Activated CD4-positive, alpha-beta T cell treated with anti-CD3 and anti-CD28 coated beads, Interleukin-2, amount 10 ng/mL, durations not matched to agents 24 days and 14 days (primary cell): ENCODE measurements around the gene NR4A3. TPM values are rescaled to one million over a fixed set of nuclear protein-coding genes. Genes with fewer than 3 reads are reported as not detected.
"Not testable (repeated sequence)": the region's sequence is repeated elsewhere in the genome, so short reads cannot be mapped to it uniquely, and the experiment has no call there.

Experiments
- DNase-seq: peaks from one replicate; pipeline ENCODE4 v3.0.0; 2022
- H3K27ac Mint-ChIP-seq: one replicate; pipeline ENCODE4 v1.8.0; 2022; ENCODE audit warnings: mild to moderate bottlenecking, mixed read lengths
- H3K27me3 Mint-ChIP-seq: one replicate; pipeline ENCODE4 v1.8.0; 2022; ENCODE audit warnings: mixed read lengths
- H3K36me3 Mint-ChIP-seq: one replicate; pipeline ENCODE4 v1.8.0; 2022; ENCODE audit warnings: low read depth, mild to moderate bottlenecking, mixed read lengths
- H3K4me1 Mint-ChIP-seq: one replicate; pipeline ENCODE4 v1.8.0; 2021; ENCODE audit warnings: mixed read lengths
- H3K4me3 Mint-ChIP-seq: one replicate; pipeline ENCODE4 v1.8.0; 2022; ENCODE audit warnings: mild to moderate bottlenecking, moderate library complexity, mixed read lengths
- H3K9me3 Mint-ChIP-seq: one replicate; pipeline ENCODE4 v1.8.0; 2021; ENCODE audit warnings: mixed read lengths
- intact Hi-C: fragments of 100-400 bp; cut with micrococcal nuclease; formaldehyde crosslinking; loops from one replicate; pipeline ENCODE4 v1.15.1; 2023
- total RNA-seq: library from RNA; stranded (reverse); gene quantifications from 2 replicates; pipeline ENCODE4 v1.2.3, GENCODE V29; 2022

The NR4A3 gene
- total RNA-seq, 1 donor from 2014 or later = 52.8 TPM

- intact Hi-C loops = loop anchor here (10.0 kb wide), 1 partner anchor 49 kb away; the partner anchor contains the start of gene STX17
- Mint-ChIP-seq H3K27me3 (no peaks in the 10 kb centered on the region), H3K9me3 (peaks cover 10% of the 10 kb centered on the region), H3K36me3 (peaks cover 69% of the 10 kb centered on the region), H3K27ac (no peak overlapping the region), H3K4me1 (peaks cover 29% of the 10 kb centered on the region), H3K4me3 (no peak overlapping the region)
- DNase-seq = no peak
Measured at GRCh38 chr9:99855467-99856176, 33.9 kb downstream of the NR4A3 start.

DNA sequence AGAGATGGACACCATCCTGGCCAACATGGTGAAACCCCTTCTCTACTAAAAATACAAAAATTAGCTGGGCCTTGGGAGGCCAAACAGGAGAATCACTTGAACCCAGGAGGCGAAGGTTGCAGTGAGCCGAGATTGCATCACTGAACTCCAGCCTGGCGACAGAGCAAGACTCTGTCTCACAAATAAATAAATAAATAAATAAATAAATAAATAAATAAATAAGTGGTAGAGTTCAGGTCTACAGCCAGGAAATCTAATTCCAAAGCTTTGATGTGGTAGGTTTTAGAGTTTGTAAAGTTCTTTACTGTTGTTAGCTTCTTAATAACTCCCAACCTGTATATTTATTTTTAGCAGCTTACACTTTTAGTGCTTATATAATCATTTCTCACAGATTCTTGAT, 35.9 kb downstream of the NR4A3 start:
- H3K4me3 Mint-ChIP-seq, H3K9me3 Mint-ChIP-seq, DNase-seq, H3K27ac Mint-ChIP-seq, H3K27me3 Mint-ChIP-seq: not testable (repeated sequence)
- H3K36me3 Mint-ChIP-seq = peaks cover 65% of the 10 kb centered on the region
- H3K4me1 Mint-ChIP-seq = peaks cover 11% of the 10 kb centered on the region
- intact Hi-C loops = loop anchor here (10.0 kb wide), 1 partner anchor 47 kb away; the partner anchor contains the start of gene STX17

- Mint-ChIP-seq H3K4me3 (no peak overlapping the region), H3K4me1 (peaks cover 11% of the 10 kb centered on the region), H3K9me3 (no peaks in the 10 kb centered on the region), H3K36me3 (peaks cover 65% of the 10 kb centered on the region), H3K27ac (no peak overlapping the region), H3K27me3 (no peaks in the 10 kb centered on the region)
- intact Hi-C loops = loop anchor here (10.0 kb wide), 1 partner anchor 47 kb away; the partner anchor contains the start of gene STX17
- DNase-seq = no peak
Measured at GRCh38 chr9:99858087-99858486, 36.4 kb downstream of the NR4A3 start.

DNA sequence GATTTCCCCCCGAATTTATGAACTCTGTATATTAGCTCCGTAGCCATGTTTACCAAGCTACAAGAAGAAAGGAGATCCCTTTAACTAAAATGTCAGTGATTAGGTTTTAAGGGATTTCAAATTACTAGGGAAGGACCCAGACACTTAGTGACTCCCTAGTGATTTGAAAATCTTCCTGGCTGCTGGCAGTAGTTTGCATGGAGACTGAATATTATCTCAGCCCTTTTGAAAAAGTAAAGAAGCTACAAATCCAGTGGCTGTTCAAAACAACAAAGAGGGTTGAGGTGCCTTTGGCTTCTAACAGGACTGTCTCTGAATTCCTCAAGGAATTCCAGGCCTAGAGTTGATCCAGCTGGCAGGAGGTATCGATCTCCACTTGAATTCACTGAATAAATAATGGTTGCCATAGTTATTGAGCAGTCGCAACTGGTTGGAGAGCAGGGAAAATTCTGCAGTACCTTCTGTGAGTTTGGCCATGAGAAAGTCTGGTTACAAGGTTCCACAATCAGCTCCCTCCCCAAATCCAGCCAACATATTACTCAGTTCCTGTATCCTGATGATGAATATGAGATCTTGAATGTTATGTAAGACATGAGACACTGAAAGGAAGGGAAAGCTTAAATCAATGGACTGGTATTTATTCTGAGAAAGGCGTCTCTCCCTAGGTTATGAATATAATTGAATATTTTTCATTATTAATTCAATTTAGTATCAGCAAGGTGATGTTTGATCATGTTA, 37.7 kb downstream of the NR4A3 start:
- intact Hi-C loops = loop anchor here (10.0 kb wide), 1 partner anchor 45 kb away; the partner anchor contains the start of gene STX17
- H3K36me3 Mint-ChIP-seq = peaks cover 78% of the 10 kb centered on the region
- H3K4me1 Mint-ChIP-seq = peaks cover 15% of the 10 kb centered on the region

DNA sequence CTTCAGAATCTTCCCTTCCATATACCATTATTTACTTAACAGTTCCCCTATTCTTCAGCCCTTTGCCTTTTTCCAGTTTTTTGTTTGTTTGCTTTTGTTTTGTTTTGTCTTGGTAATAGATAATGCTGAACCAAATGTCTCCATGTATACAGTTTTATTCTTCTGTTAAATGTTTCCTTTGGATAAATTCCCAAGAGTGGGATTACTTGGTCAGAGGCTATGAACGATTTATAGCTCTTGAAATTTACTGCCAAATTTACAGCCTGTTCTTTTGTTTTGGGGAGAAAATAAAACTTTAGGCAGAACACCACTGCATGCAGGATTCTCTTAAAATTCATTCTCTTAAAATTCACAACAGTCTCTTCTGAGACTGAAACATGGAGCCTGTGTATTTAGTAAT, 38.6 kb downstream of the NR4A3 start:
- Mint-ChIP-seq H3K27me3 (no peaks in the 10 kb centered on the region), H3K27ac (no peak overlapping the region), H3K9me3 (no peaks in the 10 kb centered on the region), H3K4me3 (no peak overlapping the region), H3K4me1 (peaks cover 13% of the 10 kb centered on the region), H3K36me3 (peaks cover 78% of the 10 kb centered on the region)
- intact Hi-C loops = no loop called here
- DNase-seq = no peak

More for the DNA sequence above, 37.7 kb downstream of the NR4A3 start:
- H3K4me3 Mint-ChIP-seq = no peak overlapping the region
- no peaks in the 10 kb centered on the region for H3K27me3 Mint-ChIP-seq
- DNase-seq = no peak
- no peaks in the 10 kb centered on the region for H3K9me3 Mint-ChIP-seq
- no peak overlapping the region for H3K27ac Mint-ChIP-seq

GRCh38 chr9:99863955-99864354, 42.3 kb downstream of the NR4A3 start:
- no peaks in the 10 kb centered on the region for H3K27me3 Mint-ChIP-seq

DNA sequence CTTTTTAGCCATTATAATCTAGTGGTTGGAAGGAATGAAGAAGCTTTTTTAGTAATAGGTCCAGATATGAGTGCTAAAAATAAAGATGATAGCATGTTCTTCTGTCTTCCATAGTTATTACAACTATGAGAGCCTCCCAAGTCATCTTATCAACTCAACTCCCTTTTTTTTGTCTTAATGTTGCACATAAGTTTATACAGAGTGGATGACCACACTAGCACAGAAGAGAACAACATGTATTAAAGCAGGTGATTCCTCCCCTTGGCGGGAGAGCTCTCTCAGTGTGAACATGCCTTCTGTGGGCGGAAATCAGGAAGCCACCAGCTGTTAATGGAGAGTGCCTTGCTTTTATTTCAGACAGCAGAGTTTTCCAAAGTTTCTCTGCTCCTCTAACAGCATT, 44.7 kb downstream of the NR4A3 start:
- Mint-ChIP-seq H3K9me3 (no peaks in the 10 kb centered on the region), H3K4me1 (peaks cover 30% of the 10 kb centered on the region), H3K4me3 (no peak overlapping the region), H3K36me3 (peaks cover 54% of the 10 kb centered on the region), H3K27ac (no peak overlapping the region), H3K27me3 (no peaks in the 10 kb centered on the region)
- no peak for DNase-seq
- intact Hi-C loops = loop anchor here (2.0 kb wide), 1 partner anchor 16 kb away; no protein-coding TSS in a partner anchor

More at GRCh38 chr9:99863955-99864354, 42.3 kb downstream of the NR4A3 start:
- Mint-ChIP-seq H3K4me1 (peaks cover 24% of the 10 kb centered on the region), H3K4me3 (no peak overlapping the region), H3K36me3 (peaks cover 69% of the 10 kb centered on the region), H3K27ac (no peak overlapping the region), H3K9me3 (no peaks in the 10 kb centered on the region)
- no peak for DNase-seq
- intact Hi-C loops = no loop called here

- no peak overlapping the region for H3K27ac Mint-ChIP-seq
- H3K4me3 Mint-ChIP-seq = no peak overlapping the region
- H3K9me3 Mint-ChIP-seq = no peaks in the 10 kb centered on the region
- intact Hi-C loops = loop anchor here (2.0 kb wide), 1 partner anchor 17 kb away; no protein-coding TSS in a partner anchor
- H3K4me1 Mint-ChIP-seq = peaks cover 30% of the 10 kb centered on the region
- no peaks in the 10 kb centered on the region for H3K27me3 Mint-ChIP-seq
- DNase-seq = no peak
- H3K36me3 Mint-ChIP-seq = peaks cover 46% of the 10 kb centered on the region
Measured at GRCh38 chr9:99867536-99867935, 45.9 kb downstream of the NR4A3 start.

DNA sequence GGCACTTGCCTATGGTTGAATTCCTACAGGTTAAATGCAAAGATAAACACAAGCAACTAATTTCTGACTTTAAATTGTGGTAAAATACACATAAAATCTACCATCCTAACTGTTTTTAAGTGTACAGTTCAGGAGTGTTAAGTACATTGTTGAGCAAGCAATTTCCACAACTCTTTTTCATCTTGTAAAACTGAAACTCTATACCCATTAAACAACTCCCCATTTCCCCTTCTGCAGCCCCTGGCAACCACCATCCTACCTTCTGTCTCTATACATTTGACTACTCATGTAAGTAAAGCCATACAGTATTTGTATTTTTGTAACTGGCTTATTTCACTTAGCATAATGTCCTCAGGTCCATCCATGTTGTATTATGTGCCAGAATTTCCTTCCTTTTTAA, 46.3 kb downstream of the NR4A3 start:
- Mint-ChIP-seq H3K9me3 (no peaks in the 10 kb centered on the region), H3K27me3 (no peaks in the 10 kb centered on the region), H3K27ac (no peak overlapping the region), H3K4me1 (peaks cover 28% of the 10 kb centered on the region), H3K4me3 (no peak overlapping the region), H3K36me3 (peaks cover 42% of the 10 kb centered on the region)
- no peak for DNase-seq
- intact Hi-C loops = loop anchor here (2.0 kb wide), 2 partner anchors 17 to 47 kb away; partner anchors contain the start of gene NR4A3

DNA sequence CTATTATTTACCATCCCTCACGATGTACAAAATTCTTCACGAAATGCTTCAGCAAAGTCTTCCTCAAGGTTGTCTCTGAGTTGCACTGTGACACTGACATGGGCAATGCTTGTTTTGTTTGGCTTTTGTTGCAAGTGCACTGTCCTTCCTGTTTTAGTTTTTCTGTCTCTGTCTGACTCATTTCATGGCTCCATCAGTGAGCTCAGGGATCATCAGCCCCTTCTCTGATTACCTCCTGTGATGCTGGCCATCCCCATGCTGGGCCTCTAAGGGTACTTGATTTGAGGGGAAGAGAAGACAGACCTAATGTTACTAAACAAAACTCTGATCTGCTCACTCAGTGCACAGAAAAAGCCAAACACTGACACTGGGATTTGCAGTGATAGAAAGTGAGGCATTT, 47.2 kb downstream of the NR4A3 start:
- no peaks in the 10 kb centered on the region for H3K27me3 Mint-ChIP-seq
- peak overlapping the region; percentile 42 for H3K27ac Mint-ChIP-seq
- H3K4me1 Mint-ChIP-seq = peaks cover 30% of the 10 kb centered on the region
- no peak overlapping the region for H3K4me3 Mint-ChIP-seq
- H3K36me3 Mint-ChIP-seq = peaks cover 33% of the 10 kb centered on the region
- DNase-seq = peak; percentile 65
- intact Hi-C loops = loop anchor here (2.0 kb wide), 1 partner anchor 48 kb away; the partner anchor contains the start of gene NR4A3
- H3K9me3 Mint-ChIP-seq = no peaks in the 10 kb centered on the region

- Mint-ChIP-seq H3K27ac (no peak overlapping the region), H3K9me3 (peaks cover 6% of the 10 kb centered on the region), H3K27me3 (peaks cover 3% of the 10 kb centered on the region), H3K4me3 (no peak overlapping the region), H3K4me1 (peaks cover 35% of the 10 kb centered on the region), H3K36me3 (peaks cover 23% of the 10 kb centered on the region)
- intact Hi-C loops = no loop called here
- no peak for DNase-seq
Measured at GRCh38 chr9:99870126-99870525, 48.4 kb downstream of the NR4A3 start.

- peaks cover 23% of the 10 kb centered on the region for H3K4me1 Mint-ChIP-seq
- DNase-seq = no peak
- H3K9me3 Mint-ChIP-seq = peaks cover 13% of the 10 kb centered on the region
- peaks cover 6% of the 10 kb centered on the region for H3K36me3 Mint-ChIP-seq
- H3K27ac Mint-ChIP-seq = peak overlapping the region; percentile 88
- H3K4me3 Mint-ChIP-seq = peak overlapping the region; percentile 29
- peaks cover 14% of the 10 kb centered on the region for H3K27me3 Mint-ChIP-seq
- intact Hi-C loops = loop anchor here (2.0 kb wide), 1 partner anchor 33 kb away; the partner anchor contains the start of gene STX17
Measured at GRCh38 chr9:99873531-99873930, 51.8 kb downstream of the NR4A3 start.

- H3K27me3 Mint-ChIP-seq = peaks cover 14% of the 10 kb centered on the region
- peak overlapping the region; percentile 88 for H3K27ac Mint-ChIP-seq
- peak overlapping the region; percentile 29 for H3K4me3 Mint-ChIP-seq
- peaks cover 18% of the 10 kb centered on the region for H3K4me1 Mint-ChIP-seq
- no peak for DNase-seq
- intact Hi-C loops = loop anchor here (2.0 kb wide), 1 partner anchor 33 kb away; the partner anchor contains the start of gene STX17
- H3K9me3 Mint-ChIP-seq = peaks cover 13% of the 10 kb centered on the region
- H3K36me3 Mint-ChIP-seq = peaks cover 3% of the 10 kb centered on the region
Measured at GRCh38 chr9:99873943-99874584, 52.4 kb downstream of the NR4A3 start.
